GM13977 (cell line): Measurements from ENCODE around the gene FILIP1L.

ENCODE experiments used
- DNase-seq: peaks from one replicate; pipeline ENCODE4 v3.0.0; 2012; ENCODE audit warnings: low spot score
- CTCF ChIP-seq: IDR thresholded peaks from 2 replicates; pipeline ENCODE4 v1.5.1; 2012; ENCODE audit warnings: mild to moderate bottlenecking, control low read depth; ENCODE audit not compliant: insufficient read depth; ENCODE audit errors: extremely low read depth, missing control alignments
- in situ Hi-C: fragments of 300-500 bp; cut with MboI; formaldehyde crosslinking; loops from one replicate; pipeline ENCODE4 v1.12.0; 2022; ENCODE audit warnings: low sequenced_read_pairs, low pct_unique_long_range_greater_than_20kb, mixed read lengths, inconsistent platforms; ENCODE audit not compliant: unreplicated experiment

FILIP1L gene

GRCh38 chr3:99839613-99840012 is 274.7 kb downstream of the FILIP1L start:
- no peak for TF ChIP-seq CTCF
- DNase-seq, result no peak
- in situ Hi-C loops, result loop anchor here (5.0 to 25.0 kb wide), 3 partner anchors 225 to 748 kb away; no protein-coding TSS in a partner anchor

GRCh38 chr3:99838755-99839154 is 275.5 kb downstream of the FILIP1L start:
- in situ Hi-C loops, result loop anchor here (5.0 to 25.0 kb wide), 2 partner anchors 414 to 749 kb away; no protein-coding TSS in a partner anchor
- no peak for DNase-seq
- no peak for TF ChIP-seq CTCF

DNA sequence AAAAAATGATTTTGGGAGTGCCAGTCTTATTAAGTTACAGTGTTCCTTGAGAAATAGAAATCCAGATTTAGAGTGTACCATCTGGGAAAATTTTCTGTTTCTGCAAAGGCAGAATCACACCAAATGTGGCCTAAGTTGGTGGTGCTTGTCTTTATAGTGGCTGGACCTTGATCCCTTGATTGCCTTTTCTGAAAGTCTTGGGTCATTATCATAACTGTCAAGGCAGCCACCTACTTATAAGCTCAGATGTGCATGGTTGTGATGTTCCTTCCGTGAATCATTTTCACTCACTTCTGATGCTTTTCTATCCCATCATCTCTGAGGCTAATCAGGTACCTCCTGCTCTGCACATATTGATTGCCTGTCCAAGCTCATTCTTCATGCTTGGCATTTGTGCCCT is 276.6 kb downstream of the FILIP1L start:
- no peak for DNase-seq
- TF ChIP-seq CTCF, result no peak
- in situ Hi-C loops, result loop anchor here (5.0 to 25.0 kb wide), 2 partner anchors 415 to 750 kb away; no protein-coding TSS in a partner anchor

DNA sequence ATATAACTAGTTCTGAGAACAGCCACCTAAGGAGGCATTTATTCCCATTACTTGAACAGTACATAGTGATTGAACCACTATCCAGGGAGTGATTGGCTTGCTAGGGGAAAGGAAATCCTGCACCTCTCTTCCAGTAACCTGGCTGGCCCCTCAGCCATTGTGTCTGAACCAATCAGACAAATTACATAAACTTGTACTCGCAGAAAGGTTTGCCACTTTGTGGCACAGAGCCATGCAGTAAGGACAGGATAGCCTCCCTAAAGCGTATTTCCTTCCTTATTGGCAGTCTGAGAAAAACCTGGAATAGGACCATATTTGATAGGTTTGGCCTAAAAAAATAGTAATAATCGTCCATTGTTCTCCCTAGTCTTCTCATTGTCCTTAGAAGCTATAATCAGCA is 277.6 kb downstream of the FILIP1L start:
- in situ Hi-C loops, result loop anchor here (5.0 to 25.0 kb wide), 2 partner anchors 416 to 751 kb away; no protein-coding TSS in a partner anchor
- no peak for TF ChIP-seq CTCF
- no peak for DNase-seq

GRCh38 chr3:99834211-99834957 is 279.9 kb downstream of the FILIP1L start:
- no peak for DNase-seq
- in situ Hi-C loops, result loop anchor here (25.0 kb wide), 1 partner anchor 753 kb away; no protein-coding TSS in a partner anchor
- TF ChIP-seq CTCF, result no peak

DNA sequence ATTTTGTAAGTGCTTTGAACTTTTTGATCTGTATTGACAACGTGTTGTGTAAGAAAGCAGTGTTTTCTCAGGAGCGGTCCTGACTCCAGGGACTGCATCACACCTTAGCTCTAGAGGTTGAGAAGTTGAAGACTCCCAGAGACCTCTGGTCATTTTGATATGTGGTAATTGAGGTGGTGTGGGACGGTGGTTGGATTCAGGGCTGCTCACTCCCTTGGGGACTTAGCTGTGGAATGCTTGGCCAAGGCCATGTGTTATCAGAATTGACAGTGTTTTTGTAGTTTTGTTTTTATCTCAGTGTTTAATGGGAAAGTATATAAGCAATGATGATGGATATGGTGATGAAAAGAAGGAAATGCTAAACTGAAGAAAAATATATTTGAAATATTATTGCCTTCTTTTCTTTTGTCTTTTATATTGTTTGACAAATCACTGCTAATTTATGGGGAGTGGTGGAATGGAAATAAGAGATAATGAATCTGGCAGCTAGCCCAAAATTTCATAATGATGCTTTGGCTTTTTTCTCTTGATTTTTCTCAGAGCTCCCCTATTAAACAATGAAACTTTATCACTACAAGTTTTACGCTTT is 280.6 kb downstream of the FILIP1L start:
- no peak for DNase-seq
- in situ Hi-C loops, result loop anchor here (25.0 kb wide), 1 partner anchor 754 kb away; no protein-coding TSS in a partner anchor
- no peak for TF ChIP-seq CTCF
